Neuronal stem cell (in vitro differentiated cells): ENCODE measurements around the gene UBAP1.
"Not testable (repeated sequence)": the region's sequence is repeated elsewhere in the genome, so short reads cannot be mapped to it uniquely, and the experiment has no call there.

Experiments used
- DNase-seq: peaks from one replicate; pipeline ENCODE4 v3.0.0-alpha.2; 2013; ENCODE audit warnings: low spot score
- H2AFZ ChIP-seq: one replicate; pipeline ENCODE4 v1.6.1; 2013; ENCODE audit warnings: mild to moderate bottlenecking, low read length, inconsistent platforms
- H2AK5ac ChIP-seq: 2 replicates; pipeline ENCODE4 v1.6.1; 2013; ENCODE audit warnings: low read depth, mild to moderate bottlenecking, inconsistent platforms, low read length, moderate library complexity, mixed read lengths
- H2BK120ac ChIP-seq: 2 replicates; pipeline ENCODE4 v1.6.1; 2013; ENCODE audit warnings: low read depth, mild to moderate bottlenecking, inconsistent platforms, low read length, moderate library complexity, mixed read lengths
- H2BK12ac ChIP-seq: one replicate; pipeline ENCODE4 v1.6.1; 2013; ENCODE audit warnings: low read length, inconsistent platforms
- H2BK15ac ChIP-seq: 2 replicates; pipeline ENCODE4 v1.6.1; 2013; ENCODE audit warnings: mild to moderate bottlenecking, low read length, inconsistent platforms, mixed read lengths
- H2BK5ac ChIP-seq: one replicate; pipeline ENCODE4 v1.6.1; 2013; ENCODE audit warnings: inconsistent platforms, mild to moderate bottlenecking, low read length, moderate library complexity
- H3K14ac ChIP-seq: one replicate; pipeline ENCODE4 v1.6.1; 2013; ENCODE audit warnings: low read length, inconsistent platforms
- H3K18ac ChIP-seq: 2 replicates; pipeline ENCODE4 v1.6.1; 2013; ENCODE audit warnings: low read length, inconsistent platforms
- H3K23ac ChIP-seq: 2 replicates; pipeline ENCODE4 v1.6.1; 2013; ENCODE audit warnings: low read depth, mild to moderate bottlenecking, mixed read lengths, low read length, inconsistent platforms; ENCODE audit not compliant: poor library complexity
- H3K27ac ChIP-seq: replicated peaks from 3 replicates; pipeline ENCODE4 v1.5.1; 2013; ENCODE audit warnings: low read length, inconsistent platforms
- H3K27me3 ChIP-seq, 3 experiments: 2 replicates each; pipeline ENCODE4 v1.6.1; 2013; ENCODE audit warnings: low read length in 3 of 3, mild to moderate bottlenecking in 2 of 3, inconsistent platforms in 1 of 3, low read depth in 1 of 3, mixed read lengths in 1 of 3, moderate library complexity in 1 of 3; ENCODE audit not compliant: control insufficient read depth in 3 of 3, insufficient read depth in 3 of 3
- H3K36me3 ChIP-seq, 2 donors: replicated peaks in 1 of 2; 2 replicates each; pipeline ENCODE4 v1.6.1; 2013; ENCODE audit warnings: low read length in 2 of 2; ENCODE audit not compliant: control insufficient read depth in 2 of 2, insufficient read depth in 2 of 2
- H3K4ac ChIP-seq: 2 replicates; pipeline ENCODE4 v1.6.1; 2013; ENCODE audit warnings: inconsistent platforms, mild to moderate bottlenecking, low read length, moderate library complexity
- H3K4me1 ChIP-seq, 2 donors: 1 replicate in 1 of 2; 2 replicates in 1 of 2; pipeline ENCODE4 v1.6.1; 2013; ENCODE audit warnings: low read length in 2 of 2, low read depth in 1 of 2; ENCODE audit not compliant: control insufficient read depth in 2 of 2, insufficient read depth in 1 of 2
- H3K4me2 ChIP-seq: one replicate; pipeline ENCODE4 v1.6.1; 2013; ENCODE audit warnings: mild to moderate bottlenecking, low read length, inconsistent platforms; ENCODE audit not compliant: insufficient read depth, poor library complexity, severe bottlenecking
- H3K4me3 ChIP-seq, 2 donors: 2 replicates each; pipeline ENCODE4 v1.5.1; 2013; ENCODE audit warnings: low read length in 2 of 2, mild to moderate bottlenecking in 2 of 2, inconsistent platforms in 1 of 2, moderate library complexity in 1 of 2
- H3K79me1 ChIP-seq: one replicate; pipeline ENCODE4 v1.6.1; 2013; ENCODE audit warnings: low read depth, mild to moderate bottlenecking, inconsistent platforms, low read length, moderate library complexity
- H3K9ac ChIP-seq: one replicate; pipeline ENCODE4 v1.6.1; 2013; ENCODE audit warnings: mild to moderate bottlenecking, low read depth, low read length, inconsistent platforms; ENCODE audit not compliant: poor library complexity
- H3K9me3 ChIP-seq, 2 donors: replicated peaks in 1 of 2; 2 replicates each; pipeline versions ENCODE3 to v1.6.1; 2013; ENCODE audit warnings: low read length in 2 of 2, mild to moderate bottlenecking in 2 of 2, inconsistent platforms in 1 of 2, low read depth in 1 of 2, mixed read lengths in 1 of 2, moderate library complexity in 1 of 2; ENCODE audit not compliant: control insufficient read depth in 2 of 2, insufficient read depth in 1 of 2
- H4K8ac ChIP-seq: one replicate; pipeline ENCODE4 v1.6.1; 2013; ENCODE audit warnings: low read depth, mild to moderate bottlenecking, inconsistent platforms, low read length, moderate library complexity
- H4K91ac ChIP-seq: one replicate; pipeline ENCODE4 v1.6.1; 2013; ENCODE audit warnings: low read length, low read depth, mild to moderate bottlenecking, inconsistent platforms; ENCODE audit not compliant: poor library complexity
- WGBS, 2 donors: extraction: QIAGEN DNeasy Blood & Tissue Kit; methylation state at CpG; one replicate each; pipeline ENCODE4 v1.1.7; 2013; ENCODE audit warnings: missing lambda C conversion rate in 2 of 2, mixed read lengths in 1 of 2; ENCODE audit not compliant: insufficient read length in 2 of 2, insufficient replicate concordance in 1 of 2; ENCODE audit errors: extremely low coverage in 2 of 2; 5-methylcytosine and 5-hydroxymethylcytosine counted together

UBAP1 gene

GRCh38 chr9:34237836-34238235 lies 59.0 kb downstream of the UBAP1 start:
- Histone ChIP-seq H3K9me3 (no peaks in the 10 kb centered on the region), H3K4me2 (no peak overlapping the region), H2AFZ (no peak overlapping the region), H2BK120ac (no peak overlapping the region), H2AK5ac (no peak overlapping the region), H3K27me3 (no peaks in the 10 kb centered on the region), H3K18ac (no peak overlapping the region), H3K36me3 (peaks cover 17 to 83% of the 10 kb centered on the region in 2 donors), H3K14ac (no peak overlapping the region), H3K79me1 (no peaks in the 10 kb centered on the region), H3K23ac (no peak overlapping the region), H3K27ac (no peak overlapping the region), H4K8ac (no peak overlapping the region), H3K4me1 (no peaks in the 10 kb centered on the region), H4K91ac (no peak overlapping the region), H3K9ac (no peak overlapping the region), H3K4me3 (no peak overlapping the region), H2BK5ac (no peak overlapping the region), H2BK15ac (no peak overlapping the region), H3K4ac (no peak overlapping the region), H2BK12ac (no peak overlapping the region)
- WGBS, 2 donors, result no CpG with 5 or more reads among the region's 4 CpGs
- DNase-seq, result no peak

- no CpG with 5 or more reads among the region's 1 CpG for WGBS, 2 donors
- Histone ChIP-seq H3K36me3 (peaks cover 15 to 77% of the 10 kb centered on the region in 2 donors), H2BK120ac (no peak overlapping the region), H3K4me1 (no peaks in the 10 kb centered on the region), H3K9me3 (no peaks in the 10 kb centered on the region), H2AFZ (no peak overlapping the region), H3K79me1 (no peaks in the 10 kb centered on the region), H4K91ac (no peak overlapping the region), H3K4me3 (no peak overlapping the region), H3K27me3 (no peaks in the 10 kb centered on the region), H3K23ac (no peak overlapping the region), H3K18ac (no peak overlapping the region), H2BK5ac (no peak overlapping the region), H3K14ac (no peak overlapping the region), H3K4me2 (no peak overlapping the region), H3K9ac (no peak overlapping the region), H3K4ac (no peak overlapping the region), H2AK5ac (no peak overlapping the region), H4K8ac (no peak overlapping the region), H3K27ac (no peak overlapping the region), H2BK15ac (no peak overlapping the region), H2BK12ac (no peak overlapping the region)
- DNase-seq, result no peak
Observed at GRCh38 chr9:34240006-34240405, 61.2 kb downstream of the UBAP1 start.

DNA sequence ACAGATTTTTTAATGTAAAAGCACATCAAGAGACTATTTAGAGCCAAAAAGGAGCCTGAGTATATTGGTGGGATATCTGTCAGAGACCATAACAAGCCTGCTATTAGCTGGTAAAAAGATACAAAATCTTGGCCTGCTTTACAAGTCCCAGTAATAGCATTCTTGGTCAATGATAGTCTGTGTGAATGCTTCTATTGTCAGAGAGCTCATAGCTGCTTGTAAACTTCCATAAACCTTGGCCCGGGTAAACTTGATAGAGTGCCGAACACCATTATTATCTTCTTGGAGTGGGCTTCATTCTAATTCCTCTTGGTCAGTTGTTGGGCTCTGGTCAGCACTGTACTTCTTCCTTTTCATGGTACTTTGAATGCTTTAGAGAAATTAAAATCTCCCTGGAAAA lies 64.0 kb downstream of the UBAP1 start:
- no CpG with 5 or more reads among the region's 2 CpGs for WGBS, 2 donors
- Histone ChIP-seq H2AK5ac (no peak overlapping the region), H2BK12ac (no peak overlapping the region), H3K27ac (no peak overlapping the region), H2BK5ac (no peak overlapping the region), H3K4ac (no peak overlapping the region), H3K9ac (no peak overlapping the region), H4K91ac (no peak overlapping the region), H3K27me3 (no peaks in the 10 kb centered on the region), H2AFZ (no peak overlapping the region), H3K4me3 (no peak overlapping the region), H4K8ac (no peak overlapping the region), H3K9me3 (no peaks in the 10 kb centered on the region), H3K23ac (no peak overlapping the region), H3K4me1 (no peaks in the 10 kb centered on the region), H3K36me3 (peaks cover 17 to 70% of the 10 kb centered on the region in 2 donors), H3K4me2 (no peak overlapping the region), H3K18ac (no peak overlapping the region), H2BK15ac (no peak overlapping the region), H2BK120ac (no peak overlapping the region), H3K79me1 (no peaks in the 10 kb centered on the region), H3K14ac (no peak overlapping the region)
- no peak for DNase-seq

DNA sequence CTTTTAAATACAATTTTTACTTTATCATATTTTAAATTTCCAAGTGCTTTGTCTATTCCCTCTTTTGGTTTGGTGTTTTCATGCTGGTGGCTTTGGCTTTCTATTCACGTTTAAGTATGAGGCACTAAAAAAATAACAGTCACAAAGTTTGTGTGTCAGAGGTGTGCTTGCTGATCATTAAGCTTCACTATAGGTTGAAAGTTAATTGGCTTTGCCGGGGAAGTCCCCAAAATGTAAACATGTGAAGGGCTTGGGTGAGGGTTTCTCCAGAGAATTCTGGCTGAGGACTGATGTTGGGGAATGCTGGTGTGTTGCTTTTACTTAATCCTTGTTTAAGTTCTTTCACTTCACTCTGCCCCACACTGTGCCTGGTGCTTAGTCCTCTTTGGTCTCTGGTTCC lies 66.4 kb downstream of the UBAP1 start:
- H3K9ac ChIP-seq, H3K27me3 ChIP-seq, H3K4ac ChIP-seq, H2BK15ac ChIP-seq, H4K91ac ChIP-seq, DNase-seq, H2AFZ ChIP-seq, H3K14ac ChIP-seq, H3K18ac ChIP-seq, H3K9me3 ChIP-seq, H2AK5ac ChIP-seq, H2BK120ac ChIP-seq, H3K4me1 ChIP-seq, H2BK5ac ChIP-seq, H3K4me2 ChIP-seq, H3K27ac ChIP-seq, H4K8ac ChIP-seq, H3K23ac ChIP-seq, H2BK12ac ChIP-seq, H3K4me3 ChIP-seq, H3K79me1 ChIP-seq: not testable (repeated sequence)
- no CpG with 5 or more reads among the region's 2 CpGs for WGBS, 2 donors
- H3K36me3 ChIP-seq, result peaks cover 31 to 74% of the 10 kb centered on the region in 2 donors
